Measurements from ENCODE around the gene FNDC8. TPM values are rescaled to one million over a fixed set of nuclear protein-coding genes. Genes with fewer than 3 reads are reported as not detected.

FNDC8 gene
- total and polyA plus RNA-seq, 2 of the 8 experiments (the other 6 are each of a cell fraction or from before 2014, with no cell fraction given) = not detected

- POLR2A ChIA-PET (ENCODE audit: partially characterized antibody) = interaction anchor here (0.6 to 2.4 kb wide), 7 partner anchors 9 to 184 kb away, joined by 3 to 7 read pairs (median 5); partner anchors contain the start of gene RAD51D
- FAIRE-seq = no peak
- TF ChIP-seq SIX5 (IDR thresholded peaks at IDR 0.05; ENCODE audit: low read depth, low read length) (no peak), SIRT6 (IDR thresholded peaks at IDR 0.05; ENCODE audit: low read length) (no peak), TBP (IDR thresholded peaks at IDR 0.05; ENCODE audit: low read depth, low read length) (no peak), CBX8 (IDR thresholded peaks at IDR 0.05; ENCODE audit: borderline replicate concordance, low read depth, low read length) (no peak), SP2 (IDR thresholded peaks at IDR 0.05; ENCODE audit: low read length) (no peak), NRF1 (IDR thresholded peaks at IDR 0.05; ENCODE audit: low read depth, low read length) (no peak), KDM1A (IDR thresholded peaks at IDR 0.05; ENCODE audit: borderline replicate concordance, low read length) (no peak), RXRA (IDR thresholded peaks at IDR 0.05; ENCODE audit: insufficient read depth, low read depth, low read length) (no peak), CREB1 (IDR thresholded peaks at IDR 0.05) (no peak), EZH2 (IDR thresholded peaks at IDR 0.05; ENCODE audit: low read depth, low read length, severe bottlenecking) (no peak), ATF2 (IDR thresholded peaks at IDR 0.05; ENCODE audit: low read length) (no peak), KDM5A (IDR thresholded peaks at IDR 0.05; ENCODE audit: low read length) (no peak), RBBP5 (IDR thresholded peaks at IDR 0.05; ENCODE audit: borderline replicate concordance, low read depth, low read length) (no peak), EGR1 (IDR thresholded peaks at IDR 0.05; ENCODE audit: borderline replicate concordance, low read depth, low read length) (no peak)
Measured at GRCh38 chr17:35095741-35096140, 25.7 kb upstream of the FNDC8 start.

More at GRCh38 chr17:35095741-35096140, 25.7 kb upstream of the FNDC8 start:
- Histone ChIP-seq H3K4me2 (ENCODE audit: insufficient read depth in 1 of 2, low read depth in 2 of 2, low read length in 2 of 2) (no peak overlapping the region), H2BK12ac (ENCODE audit: low read depth, low read length) (no peak overlapping the region), H2BK5ac (ENCODE audit: low read depth, low read length) (no peak overlapping the region), H3K27ac (ENCODE audit: low read depth, low read length) (no peak overlapping the region), H3K14ac (ENCODE audit: insufficient read length) (no peak overlapping the region), H3K4ac (replicated peaks; ENCODE audit: insufficient read length, low read depth, low read length) (no peak overlapping the region), H3K23ac (ENCODE audit: insufficient read length) (no peak overlapping the region), H2BK15ac (ENCODE audit: low read length) (no peak overlapping the region), H3K9me3 (ENCODE audit: insufficient read depth in 2 of 2, low read depth in 1 of 2, low read length in 1 of 2) (no peaks in the 10 kb centered on the region), H4K5ac (ENCODE audit: insufficient read length, low read depth, low read length) (no peak overlapping the region), H2BK120ac (replicated peaks; ENCODE audit: low read depth, low read length) (no peak overlapping the region), H3K27me3 (replicated peaks in 1 of 4; ENCODE audit: control insufficient read depth in 3 of 4, extremely low read depth in 1 of 4, insufficient read depth in 3 of 4, low read length in 3 of 4) (no peaks in the 10 kb centered on the region), H3K4me1 (replicated peaks in 1 of 4; ENCODE audit: control insufficient read depth in 3 of 4, insufficient read depth in 4 of 4, low read length in 3 of 4) (peaks cover 0 to 2% (median 0%) of the 10 kb centered on the region in 4 experiments; a peak in 1 of 7 replicates), H3K18ac (ENCODE audit: extremely low read depth, low read length) (no peak overlapping the region), H3K79me2 (ENCODE audit: control insufficient read depth in 1 of 2, insufficient read depth in 2 of 2, low read length in 2 of 2) (no peaks in the 10 kb centered on the region), H3K56ac (replicated peaks; ENCODE audit: insufficient read length, low read depth, low read length) (no peak overlapping the region), H3K4me3 (ENCODE audit: extremely low read depth in 1 of 4, insufficient read depth in 2 of 4, low read depth in 3 of 4, low read length in 4 of 4) (no peak overlapping the region), H2AFZ (ENCODE audit: low read length) (no peak overlapping the region), H4K91ac (replicated peaks; ENCODE audit: insufficient read length, low read length) (no peak overlapping the region), H2BK20ac (ENCODE audit: low read length) (no peak overlapping the region), H3K23me2 (ENCODE audit: low read depth, low read length) (no peaks in the 10 kb centered on the region), H4K8ac (ENCODE audit: extremely low read depth, insufficient read depth, low read length) (no peak overlapping the region), H2AK5ac (ENCODE audit: low read depth, low read length) (no peak overlapping the region), H3K79me1 (ENCODE audit: low read depth, low read length) (no peaks in the 10 kb centered on the region), H3K36me3 (ENCODE audit: control insufficient read depth in 2 of 4, insufficient read depth in 4 of 4, low read length in 3 of 4) (peaks cover 0 to 5% (median 4%) of the 10 kb centered on the region in 4 experiments; a peak in 4 of 8 replicates), H4K20me1 (replicated peaks in 1 of 2; ENCODE audit: control insufficient read depth in 1 of 2, insufficient read depth in 2 of 2, low read length in 2 of 2) (no peaks in the 10 kb centered on the region), H3K9ac (replicated peaks in 1 of 4; ENCODE audit: extremely low read depth in 1 of 4, low read depth in 3 of 4, low read length in 3 of 4) (no peak overlapping the region)
- CTCF ChIA-PET (ENCODE audit: partially characterized antibody) = interaction anchor here (1.0 to 4.7 kb wide), 3 partner anchors 10 to 33 kb away, joined by 3 to 26 read pairs (median 9); partner anchors contain the start of genes FNDC8 and RAD51D
- DNase-seq (ENCODE audit: low read depth in 1 of 2, low spot score in 2 of 2) = no peak
- WGBS, 2 experiments (ENCODE audit: extremely low coverage in 1 of 2, insufficient coverage in 1 of 2, insufficient read length in 1 of 2, insufficient replicate concordance in 2 of 2, low coverage in 1 of 2, low lambda C conversion rate in 2 of 2, missing lambda C conversion rate in 1 of 2) = 83% methylated on average over 1 of the region's 1 CpG; no CpG with 5 or more reads in 1 of the 2 experiments
